Coronary artery (tissue), 2 donors: ENCODE data around the gene SETX.

Experiments used
- DNase-seq: peaks from one replicate; pipeline ENCODE4 v3.0.0-alpha.2; 2017; ENCODE audit warnings: low spot score
- H3K27ac ChIP-seq, 2 donors: fragments of 200-600 bp; sonication (generic); one replicate each; pipeline ENCODE4 v1.5.1; 2016 to 2019
- H3K4me3 ChIP-seq: fragments of 200-600 bp; sonication (generic); 2 replicates; pipeline ENCODE4 v1.5.1; 2016; ENCODE audit warnings: mild to moderate bottlenecking, moderate library complexity
- CTCF ChIP-seq: fragments of 200-600 bp; sonication (generic); IDR thresholded peaks from one replicate; pipeline ENCODE4 v1.5.1; 2019; ENCODE audit warnings: antibody characterized with exemption

Gene SETX

GRCh38 chr9:132351404-132352045, 3.3 kb downstream of the SETX start:
- H3K4me3 ChIP-seq, result no peak overlapping the region
- DNase-seq, result no peak

GRCh38 chr9:132350861-132351315, 3.9 kb downstream of the SETX start:
- H3K4me3 ChIP-seq, result no peak overlapping the region
- no peak for TF ChIP-seq CTCF

More at GRCh38 chr9:132351404-132352045, 3.3 kb downstream of the SETX start:
- H3K27ac ChIP-seq, result no peak overlapping the region
- no peak for TF ChIP-seq CTCF

GRCh38 chr9:132348676-132349075, 6.1 kb downstream of the SETX start:
- no peak for DNase-seq
- no peak for TF ChIP-seq CTCF
- Histone ChIP-seq H3K4me3 (no peak overlapping the region), H3K27ac (no peak overlapping the region)

More at GRCh38 chr9:132350861-132351315, 3.9 kb downstream of the SETX start:
- no peak overlapping the region for H3K27ac ChIP-seq
- no peak for DNase-seq

- no peak overlapping the region for H3K4me3 ChIP-seq
- no peak for TF ChIP-seq CTCF
- H3K27ac ChIP-seq, result no peak overlapping the region
- DNase-seq, result no peak
These were observed 8.6 kb downstream of the SETX start for GRCh38 chr9:132346177-132346576.

- no peak for TF ChIP-seq CTCF
- DNase-seq, result no peak
- Histone ChIP-seq H3K4me3 (no peak overlapping the region), H3K27ac (no peak overlapping the region)
These were observed 13.5 kb downstream of the SETX start for GRCh38 chr9:132341177-132341840.

- TF ChIP-seq CTCF, result no peak
- H3K27ac ChIP-seq, result no peak overlapping the region
- no peak for DNase-seq
- H3K4me3 ChIP-seq, result no peak overlapping the region
These were observed 20.4 kb downstream of the SETX start for GRCh38 chr9:132334364-132334763.

GRCh38 chr9:132333556-132333955, 21.2 kb downstream of the SETX start:
- no peak for TF ChIP-seq CTCF
- no peak overlapping the region for H3K27ac ChIP-seq
- no peak overlapping the region for H3K4me3 ChIP-seq
- no peak for DNase-seq
